NCI-H1048 (cell line): ENCODE data around the gene MAGEH1.
"Not testable (repeated sequence)": the region's sequence is repeated elsewhere in the genome, so short reads cannot be mapped to it uniquely, and the experiment has no call there.

Experiments
- DNase-seq: peaks from one replicate; lab custom pipeline; 2025; lab: John Stamatoyannopoulos, UW

The MAGEH1 gene

GRCh38 chrX:55451990-55452832 is at the start of gene MAGEH1:
Gene MAGEH1, plus strand, starts transcription at chrX:55452127. Its CDS starts 248 bp downstream, at chrX:55452375.
- DNase-seq = no peak

- DNase-seq = not testable (repeated sequence)
These were observed 24.8 kb upstream of the MAGEH1 start for GRCh38 chrX:55427079-55427478.

GRCh38 chrX:55443468-55443867 is 8.5 kb upstream of the MAGEH1 start:
- not testable (repeated sequence) for DNase-seq

- no peak for DNase-seq
These were observed 1.7 kb upstream of the MAGEH1 start for GRCh38 chrX:55450259-55450658.

GRCh38 chrX:55451141-55451540 is 786 bp upstream of the MAGEH1 start:
- no peak for DNase-seq

- no peak for DNase-seq
These were observed 319 bp upstream of the MAGEH1 start for GRCh38 chrX:55451626-55451989.

GRCh38 chrX:55452833-55453124 is 852 bp downstream of the MAGEH1 start:
- no peak for DNase-seq

GRCh38 chrX:55455708-55456107 is 3.8 kb downstream of the MAGEH1 start:
- not testable (repeated sequence) for DNase-seq

GRCh38 chrX:55459426-55459825 is 7.5 kb downstream of the MAGEH1 start:
- DNase-seq = not testable (repeated sequence)

- DNase-seq = not testable (repeated sequence)
These were observed 8.0 kb downstream of the MAGEH1 start for GRCh38 chrX:55459926-55460325.

GRCh38 chrX:55464050-55464449 is 12.1 kb downstream of the MAGEH1 start:
- not testable (repeated sequence) for DNase-seq

- not testable (repeated sequence) for DNase-seq
These were observed 13.2 kb downstream of the MAGEH1 start for GRCh38 chrX:55465108-55465507.

- DNase-seq = not testable (repeated sequence)
These were observed 13.9 kb downstream of the MAGEH1 start for GRCh38 chrX:55465791-55466190.

- not testable (repeated sequence) for DNase-seq
These were observed 28.0 kb downstream of the MAGEH1 start for GRCh38 chrX:55479956-55480355.

- no peak for DNase-seq
These were observed 28.6 kb downstream of the MAGEH1 start for GRCh38 chrX:55480390-55481062.

GRCh38 chrX:55484948-55485347 is 33.0 kb downstream of the MAGEH1 start:
- no peak for DNase-seq

GRCh38 chrX:55486736-55487135 is 34.8 kb downstream of the MAGEH1 start:
- DNase-seq = no peak

GRCh38 chrX:55487143-55487542 is 35.2 kb downstream of the MAGEH1 start:
- DNase-seq = no peak

GRCh38 chrX:55488006-55488592 is 36.2 kb downstream of the MAGEH1 start:
- DNase-seq = no peak

- DNase-seq = no peak
These were observed 36.8 kb downstream of the MAGEH1 start for GRCh38 chrX:55488593-55489313.

- no peak for DNase-seq
These were observed 37.5 kb downstream of the MAGEH1 start, which contains the start of gene USP51 for GRCh38 chrX:55489314-55490009. Gene USP51, minus strand, starts transcription at chrX:55489848. Its CDS starts 909 bp downstream, at chrX:55488939.

GRCh38 chrX:55490121-55490520 is 38.2 kb downstream of the MAGEH1 start:
- DNase-seq = no peak
